Right lobe of liver (tissue), 6 donors: Measurements from ENCODE around the gene FAM124A. TPM values are rescaled to one million over a fixed set of nuclear protein-coding genes. Genes with fewer than 3 reads are reported as not detected.

ENCODE experiments used
- ATAC-seq, 4 donors: fragments of 200-7000 bp; cut with Tn5 transposase; one replicate each; pipeline ENCODE4 v1.9.1; 2020; ENCODE audit warnings: mild to moderate bottlenecking in 4 of 4, moderate library complexity in 4 of 4
- DNase-seq, 3 donors: peaks; one replicate each; pipeline ENCODE4 v3.0.0-alpha.2; 2020
- H3K27ac ChIP-seq, 3 donors: fragments of 200-600 bp; one replicate each; pipeline ENCODE4 v1.8.0; 2022
- H3K27me3 ChIP-seq, 2 donors: fragments of 200-600 bp; one replicate each; pipeline ENCODE4 v1.8.0; 2022
- H3K36me3 ChIP-seq, 4 donors: fragments of 200-600 bp; sonication (generic) in 1 of 4; one replicate each; pipeline versions ENCODE4 v1.5.1 to v1.8.0; 2017 to 2022; ENCODE audit warnings: control low read depth in 1 of 4
- H3K4me1 ChIP-seq, 4 donors: fragments of 200-600 bp; sonication (generic) in 1 of 4; one replicate each; pipeline versions ENCODE4 v1.5.1 to v1.8.0; 2017 to 2022; ENCODE audit warnings: control low read depth in 1 of 4
- H3K4me3 ChIP-seq, 3 donors: fragments of 200-600 bp; one replicate each; pipeline ENCODE4 v1.8.0; 2022
- H3K9me3 ChIP-seq, 4 donors: fragments of 200-600 bp; sonication (generic) in 1 of 4; one replicate each; pipeline versions ENCODE4 v1.5.1 to v1.8.0; 2017 to 2022; ENCODE audit warnings: control low read depth in 1 of 4
- CTCF ChIP-seq, 4 donors: fragments of 200-600 bp in 3 of 4; fragments of 450-650 bp in 1 of 4; IDR thresholded peaks; one replicate each; pipeline versions ENCODE4 v1.5.1 to v1.8.0; 2016 to 2022; ENCODE audit warnings: antibody characterized with exemption in 4 of 4, mild to moderate bottlenecking in 2 of 4
- POLR2A ChIP-seq: fragments of 450-650 bp; IDR thresholded peaks from one replicate; pipeline ENCODE4 v1.6.1; 2017; ENCODE audit warnings: antibody characterized with exemption, mild to moderate bottlenecking
- WGBS: methylation state at CpG from one replicate; pipeline ENCODE4 v1.1.6; 2018; ENCODE audit warnings: low coverage, low lambda C conversion rate; ENCODE audit not compliant: insufficient coverage; ENCODE audit errors: missing lambda C conversion rate; 5-methylcytosine and 5-hydroxymethylcytosine counted together
- intact Hi-C, 2 donors: fragments of 100-400 bp; cut with DNase I; formaldehyde crosslinking; loops; one replicate each; pipeline versions ENCODE4 v1.11.2 to v1.14.1; 2022
- total RNA-seq, 6 experiments: library from RNA; depleted of rRNA in 2 of 6; stranded (reverse); fragments of >200 nt in 2 of 6; fragmentation: NEBNext Ultra II Directional in 3 of 6; extraction: Animal tissue kit (Norgen Biotek cat#: 25700) in 3 of 6; gene quantifications; one replicate each; pipeline versions ENCODE4 v1.1.0 to v1.2.4, GENCODE V29; 2016 to 2023
- donor health status: DM: no; HTN: yes; CAD: no.
- donor health status: DM: no; HTN: no; CAD: no.
- donor health status: DM: no; HTN: no; CAD: no.
- donor health status: DM: no; HTN: yes; CAD: no.
- donor health status: DM: no; HTN: yes; CAD: no.

FAM124A gene
- total RNA-seq, 6 experiments from 2014 or later: 0.22 to 1.0 (median 0.51) TPM

GRCh38 chr13:51305271-51305967 is 83.2 kb downstream of the FAM124A start:
- ATAC-seq (no peak), DNase-seq (no peak)
- Histone ChIP-seq H3K4me3 (no peak overlapping the region), H3K27ac (no peak overlapping the region), H3K36me3 (no peaks in the 10 kb centered on the region), H3K4me1 (no peaks in the 10 kb centered on the region), H3K27me3 (no peaks in the 10 kb centered on the region), H3K9me3 (no peaks in the 10 kb centered on the region)
- 74% methylated on average over 2 of the region's 7 CpGs for WGBS
- intact Hi-C loops: no loop called here
- TF ChIP-seq POLR2A: no peak
- TF ChIP-seq CTCF (IDR thresholded peaks at IDR 0.05): no peak

- no peaks in the 10 kb centered on the region for H3K9me3 ChIP-seq
- DNase-seq (no peak), ATAC-seq (no peak)
- TF ChIP-seq CTCF (IDR thresholded peaks at IDR 0.05): no peak
- TF ChIP-seq POLR2A: no peak
- H3K36me3 ChIP-seq: no peaks in the 10 kb centered on the region
- WGBS: 67% methylated on average over 6 of the region's 6 CpGs
- no peak overlapping the region for H3K4me3 ChIP-seq
- no peaks in the 10 kb centered on the region for H3K27me3 ChIP-seq
- no peak overlapping the region for H3K27ac ChIP-seq
- intact Hi-C loops: no loop called here
- H3K4me1 ChIP-seq: no peaks in the 10 kb centered on the region
Measured at GRCh38 chr13:51308781-51309180, 86.6 kb downstream of the FAM124A start.

- intact Hi-C loops: no loop called here
- no peak for DNase-seq
- H3K27me3 ChIP-seq: no peaks in the 10 kb centered on the region
- ATAC-seq: no peak
- H3K27ac ChIP-seq: no peak overlapping the region
- H3K36me3 ChIP-seq: no peaks in the 10 kb centered on the region
- no peak overlapping the region for H3K4me3 ChIP-seq
- no peaks in the 10 kb centered on the region for H3K4me1 ChIP-seq
- WGBS: 91% methylated on average over 2 of the region's 2 CpGs
- H3K9me3 ChIP-seq: no peaks in the 10 kb centered on the region
- TF ChIP-seq CTCF (IDR thresholded peaks at IDR 0.05): no peak
- no peak for TF ChIP-seq POLR2A
Measured at GRCh38 chr13:51311231-51311630, 89.0 kb downstream of the FAM124A start.

GRCh38 chr13:51311957-51312520 is 89.8 kb downstream of the FAM124A start:
- intact Hi-C loops: no loop called here
- ATAC-seq: no peak
- 95% methylated on average over 3 of the region's 5 CpGs for WGBS

More at GRCh38 chr13:51311957-51312520, 89.8 kb downstream of the FAM124A start:
- Histone ChIP-seq H3K36me3 (no peaks in the 10 kb centered on the region), H3K27ac (no peak overlapping the region), H3K9me3 (no peaks in the 10 kb centered on the region), H3K27me3 (no peaks in the 10 kb centered on the region), H3K4me1 (no peaks in the 10 kb centered on the region), H3K4me3 (no peak overlapping the region)
- no peak for DNase-seq
- TF ChIP-seq POLR2A: no peak
- TF ChIP-seq CTCF (IDR thresholded peaks at IDR 0.05): no peak
